OCI-LY1 (cell line): ENCODE data around the gene NKAIN2.

ENCODE experiments used
- H2AFZ ChIP-seq: fragments of 200-600 bp; sonication (generic), shearing (Covaris generic); 2 replicates; pipeline ENCODE4 v1.6.0; 2014; ENCODE audit warnings: antibody characterized with exemption, mild to moderate bottlenecking, low read length
- H3F3A ChIP-seq: fragments of 200-600 bp; sonication (generic), shearing (Covaris generic); 2 replicates; pipeline ENCODE4 v1.6.0; 2014; ENCODE audit warnings: mild to moderate bottlenecking, antibody characterized with exemption, low read length, moderate library complexity; ENCODE audit not compliant: insufficient read depth
- H3K27ac ChIP-seq: fragments of 200-600 bp; sonication (generic); 2 replicates; pipeline ENCODE4 v1.5.1; 2014; ENCODE audit warnings: low read length, mixed run types, mild to moderate bottlenecking, low read depth; ENCODE audit not compliant: poor library complexity, severe bottlenecking
- H3K27me3 ChIP-seq: fragments of 200-600 bp; sonication (generic); 2 replicates; pipeline ENCODE4 v1.6.0; 2014; ENCODE audit warnings: antibody characterized with exemption, mild to moderate bottlenecking, low read length, moderate library complexity; ENCODE audit not compliant: insufficient read depth
- H3K36me3 ChIP-seq: fragments of 200-600 bp; sonication (generic); 2 replicates; pipeline ENCODE4 v1.6.1; 2014; ENCODE audit warnings: mild to moderate bottlenecking, antibody characterized with exemption, low read length, moderate library complexity, mixed read lengths; ENCODE audit not compliant: insufficient read depth
- H3K4me1 ChIP-seq: fragments of 200-600 bp; sonication (generic); 2 replicates; pipeline ENCODE4 v1.5.1; 2014; ENCODE audit warnings: mild to moderate bottlenecking, low read length, moderate library complexity; ENCODE audit not compliant: insufficient read depth, severe bottlenecking
- H3K4me2 ChIP-seq: fragments of 200-600 bp; sonication (generic), shearing (Covaris generic); 2 replicates; pipeline ENCODE4 v1.6.1; 2014; ENCODE audit warnings: low read length
- H3K4me3 ChIP-seq: fragments of 200-600 bp; sonication (generic); 2 replicates; pipeline ENCODE4 v1.5.1; 2014; ENCODE audit warnings: low read length, low read depth, mild to moderate bottlenecking, mixed read lengths; ENCODE audit not compliant: poor library complexity, severe bottlenecking
- H3K79me2 ChIP-seq: fragments of 200-600 bp; shearing (Covaris generic); 2 replicates; pipeline ENCODE4 v1.6.1; 2016; ENCODE audit warnings: mixed run types, low read length, mixed read lengths; ENCODE audit not compliant: insufficient read depth
- H3K9ac ChIP-seq: fragments of 200-600 bp; sonication (generic), shearing (Covaris generic); 2 replicates; pipeline ENCODE4 v1.6.1; 2014; ENCODE audit warnings: mild to moderate bottlenecking, low read length, mixed read lengths
- H3K9me2 ChIP-seq: fragments of 200-600 bp; sonication (generic), shearing (Covaris generic); 2 replicates; pipeline ENCODE4 v1.6.1; 2014; ENCODE audit warnings: low read depth, mild to moderate bottlenecking, low read length, mixed read lengths
- H3K9me3 ChIP-seq: fragments of 200-600 bp; shearing (Covaris generic); 2 replicates; pipeline ENCODE4 v1.6.1; 2014; ENCODE audit warnings: low read length, mixed read lengths
- H4K20me1 ChIP-seq: fragments of 200-600 bp; sonication (generic), shearing (Covaris generic); 2 replicates; pipeline ENCODE4 v1.6.0; 2016; ENCODE audit warnings: mild to moderate bottlenecking, low read length; ENCODE audit not compliant: insufficient read depth
- EZH2 ChIP-seq: fragments of 200-600 bp; sonication (generic), shearing (Covaris generic); IDR thresholded peaks from 2 replicates; pipeline ENCODE4 v1.8.0; 2017; ENCODE audit warnings: borderline replicate concordance, mixed run types, mild to moderate bottlenecking, antibody characterized with exemption, low read length, moderate library complexity, mixed read lengths
- TF ChIP-seq, protein P1 (sequence below): fragments of 200-600 bp; sonication (generic), shearing (Covaris generic); IDR thresholded peaks from 2 replicates; pipeline ENCODE4 v1.5.1; 2017; ENCODE audit warnings: mild to moderate bottlenecking, antibody characterized with exemption, low read length, moderate library complexity, mixed read lengths

NKAIN2 gene

GRCh38 chr6:124522335-124522734, 718.7 kb downstream of the NKAIN2 start:
- no peaks in the 10 kb centered on the region for H3K36me3 ChIP-seq
- H3K4me3 ChIP-seq, result no peak overlapping the region
- H3K9me3 ChIP-seq, result no peaks in the 10 kb centered on the region
- H3K27me3 ChIP-seq, result no peaks in the 10 kb centered on the region
- H3K27ac ChIP-seq, result no peak overlapping the region
- no peaks in the 10 kb centered on the region for H3K79me2 ChIP-seq
- no peaks in the 10 kb centered on the region for H3K4me1 ChIP-seq
- H3K4me2 ChIP-seq, result no peak overlapping the region
- H4K20me1 ChIP-seq, result no peaks in the 10 kb centered on the region
- H3K9me2 ChIP-seq, result no peaks in the 10 kb centered on the region
- no peak overlapping the region for H3K9ac ChIP-seq
- no peak for TF ChIP-seq EZH2
- TF ChIP-seq, protein P1, sequence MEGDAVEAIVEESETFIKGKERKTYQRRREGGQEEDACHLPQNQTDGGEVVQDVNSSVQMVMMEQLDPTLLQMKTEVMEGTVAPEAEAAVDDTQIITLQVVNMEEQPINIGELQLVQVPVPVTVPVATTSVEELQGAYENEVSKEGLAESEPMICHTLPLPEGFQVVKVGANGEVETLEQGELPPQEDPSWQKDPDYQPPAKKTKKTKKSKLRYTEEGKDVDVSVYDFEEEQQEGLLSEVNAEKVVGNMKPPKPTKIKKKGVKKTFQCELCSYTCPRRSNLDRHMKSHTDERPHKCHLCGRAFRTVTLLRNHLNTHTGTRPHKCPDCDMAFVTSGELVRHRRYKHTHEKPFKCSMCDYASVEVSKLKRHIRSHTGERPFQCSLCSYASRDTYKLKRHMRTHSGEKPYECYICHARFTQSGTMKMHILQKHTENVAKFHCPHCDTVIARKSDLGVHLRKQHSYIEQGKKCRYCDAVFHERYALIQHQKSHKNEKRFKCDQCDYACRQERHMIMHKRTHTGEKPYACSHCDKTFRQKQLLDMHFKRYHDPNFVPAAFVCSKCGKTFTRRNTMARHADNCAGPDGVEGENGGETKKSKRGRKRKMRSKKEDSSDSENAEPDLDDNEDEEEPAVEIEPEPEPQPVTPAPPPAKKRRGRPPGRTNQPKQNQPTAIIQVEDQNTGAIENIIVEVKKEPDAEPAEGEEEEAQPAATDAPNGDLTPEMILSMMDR, result no peak
- no peak overlapping the region for H2AFZ ChIP-seq
- H3F3A ChIP-seq, result no peaks in the 10 kb centered on the region

DNA sequence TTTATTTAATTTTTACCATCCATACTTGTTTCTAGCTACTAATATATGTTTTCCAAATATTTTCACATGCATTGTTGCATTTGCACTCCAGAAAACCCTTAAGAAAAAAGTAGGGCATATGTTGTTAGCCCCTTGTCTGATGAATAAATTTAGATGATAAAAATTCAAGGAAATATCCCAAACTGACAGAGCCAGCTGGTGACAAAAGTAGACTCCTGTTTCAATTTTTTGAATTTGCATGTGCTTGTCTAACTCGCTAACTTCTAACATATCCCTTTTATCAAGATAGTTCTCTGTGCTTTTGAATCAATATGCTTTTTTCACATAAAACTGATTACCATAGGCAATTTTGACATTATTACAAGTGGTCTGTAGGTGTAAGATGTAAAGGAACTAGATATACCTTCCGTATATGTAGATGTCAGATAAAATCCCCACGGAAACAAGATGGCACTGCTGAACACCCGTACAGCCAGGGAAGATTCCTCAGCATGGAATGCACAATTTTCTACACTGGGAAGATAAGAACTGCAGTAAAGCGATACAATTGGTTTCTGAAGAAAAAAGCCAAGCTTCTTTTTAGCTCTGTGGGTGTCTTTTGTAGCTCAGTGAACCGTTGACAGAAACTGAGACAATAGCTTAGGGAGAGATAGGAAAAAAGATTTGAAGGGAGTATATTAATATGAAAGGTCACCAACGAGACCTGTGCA, 721.0 kb downstream of the NKAIN2 start:
- Histone ChIP-seq H3K79me2 (no peaks in the 10 kb centered on the region), H3K4me2 (no peak overlapping the region), H3F3A (no peaks in the 10 kb centered on the region), H3K27ac (no peak overlapping the region), H3K9me3 (no peaks in the 10 kb centered on the region), H3K27me3 (no peaks in the 10 kb centered on the region), H3K36me3 (no peaks in the 10 kb centered on the region), H4K20me1 (no peaks in the 10 kb centered on the region), H2AFZ (no peak overlapping the region), H3K9me2 (no peaks in the 10 kb centered on the region), H3K4me3 (no peak overlapping the region), H3K4me1 (no peaks in the 10 kb centered on the region), H3K9ac (no peak overlapping the region)
- TF ChIP-seq EZH2, result no peak
- TF ChIP-seq, protein P1, result no peak

DNA sequence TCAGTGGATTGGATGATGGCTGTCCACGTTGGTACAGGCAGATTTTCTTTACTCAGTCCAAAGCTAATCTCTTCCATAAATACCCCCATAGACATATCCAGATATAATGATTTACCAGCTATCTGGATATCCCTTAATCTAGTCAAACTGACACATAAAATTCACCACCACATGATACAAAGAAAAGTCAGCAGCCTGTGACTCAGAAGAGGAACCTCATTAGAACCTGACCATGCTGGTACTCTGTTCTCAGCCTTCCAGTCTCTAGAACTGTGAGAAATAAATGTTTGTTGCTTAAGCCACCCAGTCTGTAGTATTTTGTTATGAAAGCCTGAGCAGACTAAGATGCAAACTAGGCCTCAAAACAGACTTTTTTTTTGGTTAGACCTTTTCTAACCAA, 727.3 kb downstream of the NKAIN2 start:
- no peaks in the 10 kb centered on the region for H3K36me3 ChIP-seq
- TF ChIP-seq, protein P1, result no peak
- no peak for TF ChIP-seq EZH2
- no peak overlapping the region for H3K4me3 ChIP-seq
- H3K4me1 ChIP-seq, result no peaks in the 10 kb centered on the region
- H3K27ac ChIP-seq, result no peak overlapping the region
- no peaks in the 10 kb centered on the region for H4K20me1 ChIP-seq
- no peak overlapping the region for H3K4me2 ChIP-seq
- H3K9ac ChIP-seq, result no peak overlapping the region
- H3K9me2 ChIP-seq, result no peaks in the 10 kb centered on the region
- H3F3A ChIP-seq, result no peaks in the 10 kb centered on the region
- H3K27me3 ChIP-seq, result no peaks in the 10 kb centered on the region
- no peaks in the 10 kb centered on the region for H3K79me2 ChIP-seq
- no peaks in the 10 kb centered on the region for H3K9me3 ChIP-seq
- H2AFZ ChIP-seq, result no peak overlapping the region
